Non-pigmented ciliary epithelial cell (primary cell): ENCODE results near the gene SYTL5.
"Not testable (repeated sequence)": the region's sequence is repeated elsewhere in the genome, so short reads cannot be mapped to it uniquely, and the experiment has no call there.

Source experiments
- DNase-seq: peaks from one replicate; pipeline ENCODE4 v3.0.0-alpha.2; 2010; ENCODE audit warnings: low read depth

Gene SYTL5

GRCh38 chrX:38006291-38006690 is at the start of gene SYTL5:
Gene SYTL5 (plus strand): TSS chrX:38006553. CDS start chrX:38033890, 27,337 bp downstream.
- no peak for DNase-seq

DNA sequence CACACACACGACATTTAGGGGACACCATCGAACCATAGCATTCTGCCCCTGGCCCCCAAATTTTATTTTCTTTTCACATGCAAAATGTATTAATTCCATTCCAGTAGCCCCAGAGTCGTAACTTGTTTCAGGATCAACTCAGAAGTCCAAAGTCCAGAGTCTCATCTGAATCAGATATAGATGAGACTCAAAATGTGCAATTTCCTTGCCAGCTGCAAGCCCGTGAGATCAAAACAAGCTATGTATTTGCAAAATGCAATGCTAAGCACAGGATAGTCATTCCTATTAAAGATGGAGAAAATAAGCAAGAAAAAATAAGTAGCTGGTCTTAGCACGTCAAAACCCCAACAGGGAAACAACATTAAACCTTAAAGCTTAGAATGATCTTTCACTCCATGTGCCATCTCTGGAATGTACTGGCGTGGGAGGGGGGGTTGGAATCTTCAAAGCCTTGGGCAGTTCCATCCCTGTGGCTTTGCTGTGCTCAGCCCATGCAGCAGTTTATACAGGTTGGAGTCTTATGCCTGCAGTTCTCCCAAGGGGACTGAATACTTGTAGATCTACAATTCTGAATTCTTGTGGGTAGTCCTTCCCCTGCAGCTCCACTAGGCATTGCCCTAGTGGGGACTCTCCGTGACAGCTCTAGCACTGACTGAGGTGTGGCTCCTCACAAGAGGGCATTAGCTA is 47.7 kb upstream of the SYTL5 start:
- no peak for DNase-seq

DNA sequence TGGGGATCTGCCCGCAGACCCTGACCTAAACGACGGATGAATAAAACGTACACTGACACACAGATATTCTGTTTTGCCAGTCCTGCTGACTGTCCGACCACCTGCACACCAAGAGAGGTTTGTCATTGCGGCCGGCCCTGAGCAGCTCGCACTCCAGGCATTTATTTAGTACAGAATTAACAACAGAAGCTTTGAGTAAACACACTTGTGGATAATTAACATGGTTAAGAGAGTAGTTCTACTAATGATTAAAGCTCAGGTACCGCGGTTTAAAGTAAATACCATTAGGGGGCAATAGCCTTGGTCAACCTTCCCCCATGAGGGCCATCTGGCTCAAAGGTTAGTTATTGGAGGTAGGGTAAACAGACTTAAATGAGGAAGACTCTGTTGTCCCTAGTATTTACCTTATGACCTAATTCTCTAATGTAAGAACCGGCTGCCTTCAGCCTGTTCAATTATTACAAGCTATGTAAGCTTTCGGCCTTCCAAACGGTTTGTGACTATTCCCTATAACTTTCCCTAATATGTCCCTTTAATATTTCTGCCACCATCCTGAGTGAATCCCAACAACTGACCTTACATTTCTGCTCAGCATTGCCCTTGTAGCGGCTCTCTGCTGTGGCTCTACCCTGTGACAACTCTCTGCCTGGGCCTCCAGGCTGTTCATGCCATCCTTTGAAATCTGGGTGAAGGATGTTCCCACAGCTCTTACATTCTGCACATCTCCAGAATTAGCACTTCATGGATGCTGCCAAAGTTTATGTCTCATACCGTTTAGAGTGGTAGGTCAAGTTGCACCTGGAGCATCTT is 46.9 kb upstream of the SYTL5 start:
- no peak for DNase-seq

- DNase-seq, result no peak
Measured at GRCh38 chrX:37961118-37961517, 45.2 kb upstream of the SYTL5 start.

DNA sequence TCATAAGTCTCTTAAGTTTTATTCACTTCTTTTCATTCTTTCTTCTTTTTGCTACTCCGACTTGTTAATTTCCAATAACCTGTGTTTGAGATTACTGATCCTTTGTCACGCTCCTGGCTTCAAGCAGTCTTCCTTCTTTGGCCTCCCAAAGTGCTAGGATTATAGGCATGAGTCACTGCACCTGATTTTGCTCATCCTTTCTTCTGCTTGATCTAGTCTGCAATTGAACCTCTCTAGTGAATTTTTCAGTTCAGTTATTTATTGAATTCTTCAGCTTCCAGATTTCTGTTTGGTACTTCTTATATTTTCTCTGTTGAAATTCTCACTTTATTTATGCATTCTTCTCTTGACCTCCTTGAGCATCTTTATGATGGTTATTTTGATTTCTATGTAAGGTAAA is 38.6 kb upstream of the SYTL5 start:
- DNase-seq, result no peak

GRCh38 chrX:37975421-37975820 is 30.9 kb upstream of the SYTL5 start:
- DNase-seq, result no peak

- no peak for DNase-seq
Measured at GRCh38 chrX:37976153-37976552, 30.2 kb upstream of the SYTL5 start.

DNA sequence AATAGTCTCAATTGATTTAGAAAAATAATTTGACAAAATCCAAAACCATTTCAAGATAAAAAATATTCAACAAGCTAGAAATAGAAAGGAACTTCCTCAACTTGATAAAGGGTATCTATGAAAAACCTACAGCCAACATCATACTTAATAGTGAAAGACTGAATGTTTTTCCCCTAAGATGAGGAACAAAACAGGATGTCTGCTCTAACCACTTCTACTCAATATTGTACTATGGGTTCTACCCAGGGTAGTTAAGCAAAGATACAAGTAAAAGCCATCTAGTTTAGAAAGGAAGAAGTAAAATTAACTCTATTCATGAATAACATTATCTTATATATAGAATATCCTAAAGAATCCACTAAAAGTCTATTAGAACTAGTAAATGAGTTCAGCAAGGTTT is 21.5 kb upstream of the SYTL5 start:
- no peak for DNase-seq

GRCh38 chrX:37986893-37987292 is 19.5 kb upstream of the SYTL5 start:
- DNase-seq, result peak; percentile 15

DNA sequence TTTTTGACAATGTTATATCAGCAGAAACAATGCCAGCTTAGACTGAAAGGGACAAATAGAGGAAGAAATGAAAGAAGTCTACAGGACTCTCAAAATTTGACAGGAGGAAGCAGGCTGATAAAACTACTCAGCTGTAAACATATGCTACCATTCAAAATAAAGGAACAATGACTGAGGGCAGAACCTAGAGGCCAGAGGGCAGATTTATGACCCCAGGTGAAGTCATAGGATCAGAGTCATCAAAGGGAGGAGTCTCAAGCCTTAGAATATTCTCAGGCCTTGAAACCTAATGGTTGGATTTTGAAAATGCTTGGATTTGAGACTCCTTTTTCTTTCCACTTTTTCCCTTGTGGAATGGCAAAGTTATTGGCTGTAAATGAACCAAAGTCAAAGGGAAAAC is 17.0 kb upstream of the SYTL5 start:
- DNase-seq, result no peak

DNA sequence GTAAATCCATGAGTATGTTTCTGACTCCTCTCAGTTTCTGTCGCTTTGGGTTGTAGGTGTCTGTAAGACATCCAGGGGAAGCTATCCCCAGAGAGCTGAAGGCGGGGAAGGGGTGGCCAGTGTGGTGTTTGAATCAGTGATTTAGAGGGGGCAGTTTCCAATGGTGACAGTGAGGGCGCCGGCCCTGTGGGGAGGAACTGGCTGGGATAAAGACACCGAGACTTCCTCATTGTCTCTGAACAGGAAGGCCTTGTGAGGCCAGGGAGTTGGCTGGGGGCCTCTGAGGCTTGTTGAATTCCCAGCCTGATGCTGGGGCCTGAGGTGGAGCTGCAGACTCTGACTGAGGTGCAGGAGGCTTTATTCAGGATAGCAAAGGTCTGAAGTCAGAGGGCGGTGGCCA is 15.1 kb upstream of the SYTL5 start:
- not testable (repeated sequence) for DNase-seq

GRCh38 chrX:37993176-37993575 is 13.2 kb upstream of the SYTL5 start:
- no peak for DNase-seq

DNA sequence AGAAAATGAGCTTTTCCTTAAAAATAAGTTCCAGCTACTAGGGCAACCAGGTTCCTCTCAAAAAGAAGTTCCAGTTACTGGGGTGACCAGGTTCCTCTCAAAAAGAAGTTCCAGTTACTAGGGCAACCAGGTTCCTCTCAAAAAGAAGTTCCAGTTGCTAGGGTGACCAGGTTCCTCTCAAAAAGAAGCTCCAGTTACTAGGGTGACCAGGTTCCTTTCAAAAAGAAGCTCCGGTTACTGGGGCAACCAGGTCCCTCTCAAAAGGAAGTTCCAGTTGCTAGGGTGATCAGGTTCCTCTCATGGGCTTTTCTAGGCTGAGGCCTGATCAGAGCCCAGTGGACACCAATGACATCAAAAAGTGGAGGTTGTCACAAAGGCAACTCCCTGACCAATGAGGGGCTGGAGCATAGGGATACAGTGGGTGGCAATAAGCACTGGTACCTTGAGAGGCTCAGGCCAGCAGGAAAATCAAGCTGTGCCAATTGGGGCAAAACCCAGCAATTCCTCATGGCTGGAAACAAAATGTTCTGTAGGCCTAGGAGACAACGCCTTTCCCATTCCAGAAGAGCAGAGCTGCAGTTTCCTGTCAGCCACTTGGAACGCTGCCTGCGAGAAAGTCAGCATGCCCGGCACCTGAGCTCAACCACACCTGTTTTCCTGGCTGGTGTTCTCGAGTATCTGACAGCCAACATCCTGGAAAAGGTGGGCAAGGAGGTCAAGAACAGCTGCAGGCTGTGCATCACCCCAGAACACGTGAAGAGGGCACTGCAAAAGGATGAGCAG is 12.3 kb upstream of the SYTL5 start:
- no peak for DNase-seq

- DNase-seq, result no peak
Measured at GRCh38 chrX:37995428-37995827, 10.9 kb upstream of the SYTL5 start.

DNA sequence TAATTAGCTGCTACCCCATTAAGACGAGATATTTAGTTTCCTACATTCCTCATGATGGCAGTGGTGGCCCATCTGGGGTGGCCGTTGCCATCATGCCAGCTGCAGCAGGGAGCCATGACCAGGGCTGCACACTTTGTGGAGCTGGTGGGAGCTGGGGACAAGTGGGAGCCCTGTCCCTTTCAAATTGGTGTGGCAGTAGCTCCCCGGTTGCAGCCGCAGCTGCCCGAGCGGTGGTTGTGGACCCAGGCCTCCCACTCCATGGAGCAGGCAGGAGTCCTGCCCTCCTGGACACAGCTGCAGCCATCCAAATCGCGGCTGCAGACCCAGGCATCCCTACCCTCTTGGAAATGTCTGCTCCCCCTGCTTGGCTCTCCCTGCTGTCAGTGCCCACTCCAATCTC is 9.3 kb upstream of the SYTL5 start:
- no peak for DNase-seq

GRCh38 chrX:37998586-37999262 is 7.6 kb upstream of the SYTL5 start:
- DNase-seq, result peak; percentile 15

GRCh38 chrX:38000706-38001105 is 5.6 kb upstream of the SYTL5 start:
- DNase-seq, result no peak

DNA sequence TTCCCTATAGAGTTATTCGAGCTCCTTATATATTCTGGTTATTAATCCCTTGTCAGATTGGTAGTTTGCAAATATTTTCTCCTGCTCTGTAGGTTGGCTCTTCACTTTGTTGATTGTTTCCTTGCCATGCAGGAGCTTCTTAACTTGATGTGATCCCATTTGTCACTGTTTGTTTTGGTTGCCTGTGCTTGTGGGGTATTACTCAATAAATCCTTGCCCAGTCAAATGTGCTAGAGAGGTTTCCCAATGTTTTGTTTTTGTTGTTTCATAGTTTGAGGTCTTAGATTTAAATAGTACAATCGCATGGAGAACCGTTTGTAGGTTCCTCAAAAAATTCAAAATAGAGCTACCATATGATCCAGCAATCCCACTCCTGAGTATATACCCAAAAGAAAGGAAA is 2.3 kb upstream of the SYTL5 start:
- DNase-seq, result no peak

DNA sequence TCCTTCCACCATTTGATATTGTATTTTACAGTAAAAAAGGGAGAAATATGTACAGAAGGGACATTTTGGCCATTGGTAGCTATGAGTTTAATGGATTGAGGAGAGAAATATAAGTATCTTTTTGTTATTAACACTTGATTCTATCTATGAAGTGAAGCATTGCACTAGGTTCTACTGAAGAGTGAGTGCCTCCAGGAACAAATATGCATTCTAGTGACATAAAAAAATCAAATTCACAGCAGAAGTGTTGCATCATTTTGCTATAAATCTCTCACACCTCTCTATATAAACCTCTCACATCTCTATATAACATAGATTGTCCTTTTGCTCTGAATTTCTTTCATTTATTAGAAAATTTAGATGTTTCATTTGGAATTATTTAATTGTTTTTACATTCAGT is 425 bp downstream of the SYTL5 start:
- DNase-seq, result no peak

GRCh38 chrX:38008658-38009057 is 2.3 kb downstream of the SYTL5 start:
- DNase-seq, result no peak

GRCh38 chrX:38009641-38010040 is 3.3 kb downstream of the SYTL5 start:
- no peak for DNase-seq

- no peak for DNase-seq
Measured at GRCh38 chrX:38018766-38019425, 12.5 kb downstream of the SYTL5 start.
